ENCODE measurements around the gene UBLCP1. TPM values are rescaled to one million over a fixed set of nuclear protein-coding genes. Genes with fewer than 3 reads are reported as not detected.
A peak's percentile ranks its signal among the peaks of the same experiment; 100 is the strongest.

Gene UBLCP1
- total RNA-seq, 2 donors from 2014 or later, result 17.0 to 22.8 TPM

- TF ChIP-seq POLR2A (IDR thresholded peaks at IDR 0.05) (no peak), CTCF (IDR thresholded peaks at IDR 0.05) (no peak), POLR2AphosphoS5 (IDR thresholded peaks at IDR 0.05) (no peak)
- Histone ChIP-seq H3K27ac (no peak overlapping the region), H3K4me3 (no peak overlapping the region), H3K27me3 (replicated peaks; ENCODE audit: insufficient read depth) (no peaks in the 10 kb centered on the region), H3K4me1 (replicated peaks) (no peaks in the 10 kb centered on the region), H3K9me3 (no peaks in the 10 kb centered on the region), H3K36me3 (no peaks in the 10 kb centered on the region)
- DNase-seq (ENCODE audit: low spot score), result no peak
- intact Hi-C loops (cut with DNase I), result no loop called here
- 95% methylated on average over 4 of the region's 4 CpGs for WGBS
These were observed 40.2 kb downstream of the UBLCP1 start for GRCh38 chr5:159303286-159303685.

DNA sequence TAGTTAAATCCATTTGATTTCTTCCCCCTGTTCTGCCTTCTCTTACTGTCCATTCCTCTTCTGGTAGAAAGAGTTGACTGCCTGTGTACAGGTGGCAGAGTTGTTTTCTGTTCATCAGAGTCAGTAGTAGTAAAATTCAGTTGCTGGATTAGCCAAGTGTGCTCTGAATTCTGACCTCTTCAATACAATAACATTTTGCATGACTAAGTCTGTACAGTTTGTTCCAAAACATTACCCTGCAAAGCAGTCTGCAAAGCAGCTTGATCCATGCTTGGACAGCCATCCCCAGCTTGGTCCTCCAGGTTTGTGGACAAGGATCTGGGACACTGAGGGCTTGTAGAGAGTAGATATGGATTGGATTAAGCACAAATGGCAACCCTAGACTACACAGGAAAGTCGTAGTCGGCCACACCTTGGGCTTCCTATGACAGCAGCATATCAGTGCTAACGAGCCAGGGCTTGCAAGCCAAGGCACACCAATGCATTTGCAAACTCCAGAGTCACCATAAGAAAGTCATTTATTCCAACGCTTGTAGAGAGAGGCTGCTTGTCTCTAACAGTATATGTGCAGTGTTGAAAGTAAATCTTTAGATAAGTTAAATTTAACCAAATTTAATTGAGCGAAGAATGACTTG, 42.0 kb downstream of the UBLCP1 start:
- intact Hi-C loops (cut with DNase I), result no loop called here
- no peak for TF ChIP-seq POLR2AphosphoS5 (IDR thresholded peaks at IDR 0.05)
- no peak for TF ChIP-seq CTCF (IDR thresholded peaks at IDR 0.05)
- no peak for TF ChIP-seq POLR2A (IDR thresholded peaks at IDR 0.05)
- no peak for DNase-seq (ENCODE audit: low spot score)
- no peak overlapping the region for H3K27ac ChIP-seq
- no peaks in the 10 kb centered on the region for H3K27me3 ChIP-seq (replicated peaks; ENCODE audit: insufficient read depth)
- 59% methylated on average over 5 of the region's 5 CpGs for WGBS
- H3K4me1 ChIP-seq (replicated peaks), result no peaks in the 10 kb centered on the region
- no peaks in the 10 kb centered on the region for H3K9me3 ChIP-seq
- no peaks in the 10 kb centered on the region for H3K36me3 ChIP-seq
- no peak overlapping the region for H3K4me3 ChIP-seq

DNA sequence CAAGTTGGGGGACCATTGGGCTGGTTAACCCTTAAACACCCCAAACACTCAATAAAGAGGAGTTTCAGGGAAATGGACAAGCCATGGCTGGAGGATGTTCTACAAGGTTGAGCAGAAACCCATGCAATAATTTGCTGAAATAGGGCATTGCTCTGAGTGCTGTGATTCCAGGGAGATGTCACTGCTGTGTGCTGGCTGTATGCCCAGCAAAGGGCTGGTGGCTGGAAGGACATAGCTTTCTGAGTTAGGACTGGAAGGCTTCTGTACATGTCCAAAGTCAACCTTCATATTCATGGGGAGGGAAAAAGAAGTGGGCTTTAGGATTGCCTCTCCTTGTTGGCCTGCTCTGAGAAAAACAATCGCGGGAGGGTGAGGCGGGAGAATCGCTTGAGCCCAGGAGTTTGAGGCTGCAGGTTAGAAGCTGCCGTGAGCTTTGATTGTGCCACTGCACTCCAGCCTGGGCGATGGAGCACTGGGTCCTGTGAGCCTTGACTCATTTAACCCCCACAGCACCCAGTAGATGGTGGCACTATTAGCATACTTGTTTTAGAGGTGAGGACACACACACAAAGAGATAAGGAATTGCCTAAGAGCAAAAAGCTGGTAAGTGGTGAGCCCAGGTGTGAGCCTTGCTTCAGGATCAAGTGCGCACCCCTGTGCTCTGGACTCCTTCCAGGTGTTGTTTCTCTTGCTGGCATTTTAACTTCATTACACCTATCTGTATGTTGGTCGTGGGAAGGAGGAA, 46.8 kb downstream of the UBLCP1 start:
- H3K4me3 ChIP-seq, result no peak overlapping the region
- WGBS, result 75% methylated on average over 8 of the region's 8 CpGs
- intact Hi-C loops (cut with DNase I), result no loop called here
- no peaks in the 10 kb centered on the region for H3K27me3 ChIP-seq (replicated peaks; ENCODE audit: insufficient read depth)
- DNase-seq (ENCODE audit: low spot score), result no peak
- H3K4me1 ChIP-seq (replicated peaks), result no peaks in the 10 kb centered on the region
- H3K36me3 ChIP-seq, result no peaks in the 10 kb centered on the region
- no peak for TF ChIP-seq POLR2A (IDR thresholded peaks at IDR 0.05)
- TF ChIP-seq CTCF (IDR thresholded peaks at IDR 0.05), result no peak
- TF ChIP-seq POLR2AphosphoS5 (IDR thresholded peaks at IDR 0.05), result no peak
- no peaks in the 10 kb centered on the region for H3K9me3 ChIP-seq
- H3K27ac ChIP-seq, result no peak overlapping the region

DNA sequence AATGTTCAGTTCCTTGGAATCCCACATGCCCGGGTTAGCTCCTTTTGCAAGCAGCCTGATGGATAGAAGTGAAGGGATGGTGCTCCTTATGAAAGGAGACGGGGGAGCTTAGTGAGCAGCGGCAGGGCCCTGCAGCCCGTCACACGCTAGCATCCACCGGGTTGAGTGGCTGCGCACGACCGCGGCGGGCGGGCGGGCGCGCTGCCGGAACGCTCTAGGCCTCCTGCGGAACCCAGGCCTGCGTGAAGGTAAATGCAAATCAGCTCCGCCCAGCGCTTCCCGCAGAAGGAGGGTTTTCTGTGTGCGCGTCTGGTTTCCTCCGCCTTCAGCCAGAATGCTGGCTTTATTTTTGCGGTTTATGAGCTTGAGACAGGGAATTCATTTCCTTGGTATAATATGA, 47.4 kb downstream of the UBLCP1 start:
- TF ChIP-seq POLR2AphosphoS5 (IDR thresholded peaks at IDR 0.05), result no peak
- TF ChIP-seq CTCF (IDR thresholded peaks at IDR 0.05), result no peak
- no peak for TF ChIP-seq POLR2A (IDR thresholded peaks at IDR 0.05)
- DNase-seq (ENCODE audit: low spot score), result peak; percentile 30
- H3K27me3 ChIP-seq (replicated peaks; ENCODE audit: insufficient read depth), result no peaks in the 10 kb centered on the region
- no peaks in the 10 kb centered on the region for H3K9me3 ChIP-seq
- no peaks in the 10 kb centered on the region for H3K36me3 ChIP-seq
- H3K4me3 ChIP-seq, result peak overlapping the region in 1 of 2 donors; percentile 4
- H3K4me1 ChIP-seq (replicated peaks), result no peaks in the 10 kb centered on the region
- H3K27ac ChIP-seq, result no peak overlapping the region
- 5% methylated on average over 26 of the region's 26 CpGs for WGBS
- intact Hi-C loops (cut with DNase I), result no loop called here

GRCh38 chr5:159311063-159311462, 48.0 kb downstream of the UBLCP1 start:
- intact Hi-C loops (cut with DNase I), result no loop called here
- Histone ChIP-seq H3K36me3 (no peaks in the 10 kb centered on the region), H3K4me3 (peak overlapping the region in 1 of 2 donors; percentile 4), H3K27me3 (replicated peaks; ENCODE audit: insufficient read depth) (no peaks in the 10 kb centered on the region), H3K27ac (no peak overlapping the region), H3K4me1 (replicated peaks) (no peaks in the 10 kb centered on the region), H3K9me3 (no peaks in the 10 kb centered on the region)
- WGBS, result 39% methylated on average over 7 of the region's 7 CpGs
- TF ChIP-seq POLR2A (IDR thresholded peaks at IDR 0.05) (no peak), CTCF (IDR thresholded peaks at IDR 0.05) (no peak), POLR2AphosphoS5 (IDR thresholded peaks at IDR 0.05) (no peak)
- no peak for DNase-seq (ENCODE audit: low spot score)
